Right lobe of liver (tissue), 6 donors: ENCODE data around the gene PRDM16. TPM values are rescaled to one million over a fixed set of nuclear protein-coding genes. Genes with fewer than 3 reads are reported as not detected.

Experiments
- ATAC-seq, 4 donors: fragments of 200-7000 bp; cut with Tn5 transposase; one replicate each; pipeline ENCODE4 v1.9.1; 2020; ENCODE audit warnings: mild to moderate bottlenecking in 4 of 4, moderate library complexity in 4 of 4
- DNase-seq, 3 donors: peaks; one replicate each; pipeline ENCODE4 v3.0.0-alpha.2; 2020
- H3K27ac ChIP-seq, 3 donors: fragments of 200-600 bp; one replicate each; pipeline ENCODE4 v1.8.0; 2022
- H3K27me3 ChIP-seq, 2 donors: fragments of 200-600 bp; one replicate each; pipeline ENCODE4 v1.8.0; 2022
- H3K36me3 ChIP-seq, 4 donors: fragments of 200-600 bp; sonication (generic) in 1 of 4; one replicate each; pipeline versions ENCODE4 v1.5.1 to v1.8.0; 2017 to 2022; ENCODE audit warnings: control low read depth in 1 of 4
- H3K4me1 ChIP-seq, 4 donors: fragments of 200-600 bp; sonication (generic) in 1 of 4; one replicate each; pipeline versions ENCODE4 v1.5.1 to v1.8.0; 2017 to 2022; ENCODE audit warnings: control low read depth in 1 of 4
- H3K4me3 ChIP-seq, 3 donors: fragments of 200-600 bp; one replicate each; pipeline ENCODE4 v1.8.0; 2022
- H3K9me3 ChIP-seq, 4 donors: fragments of 200-600 bp; sonication (generic) in 1 of 4; one replicate each; pipeline versions ENCODE4 v1.5.1 to v1.8.0; 2017 to 2022; ENCODE audit warnings: control low read depth in 1 of 4
- CTCF ChIP-seq, 4 donors: fragments of 200-600 bp in 3 of 4; fragments of 450-650 bp in 1 of 4; IDR thresholded peaks; one replicate each; pipeline versions ENCODE4 v1.5.1 to v1.8.0; 2016 to 2022; ENCODE audit warnings: antibody characterized with exemption in 4 of 4, mild to moderate bottlenecking in 2 of 4
- POLR2A ChIP-seq: fragments of 450-650 bp; IDR thresholded peaks from one replicate; pipeline ENCODE4 v1.6.1; 2017; ENCODE audit warnings: antibody characterized with exemption, mild to moderate bottlenecking
- WGBS: methylation state at CpG from one replicate; pipeline ENCODE4 v1.1.6; 2018; ENCODE audit warnings: low coverage, low lambda C conversion rate; ENCODE audit not compliant: insufficient coverage; ENCODE audit errors: missing lambda C conversion rate; 5-methylcytosine and 5-hydroxymethylcytosine counted together
- intact Hi-C, 2 donors: fragments of 100-400 bp; cut with DNase I; formaldehyde crosslinking; loops; one replicate each; pipeline versions ENCODE4 v1.11.2 to v1.14.1; 2022
- long read RNA-seq: library from polyadenylated mRNA; unstranded; transcript quantifications from one replicate; pipeline ENCODE4 v2.0.0, GENCODE V29; 2019
- total RNA-seq, 6 experiments: library from RNA; depleted of rRNA in 2 of 6; stranded (reverse); fragments of >200 nt in 2 of 6; fragmentation: NEBNext Ultra II Directional in 3 of 6; extraction: Animal tissue kit (Norgen Biotek cat#: 25700) in 3 of 6; gene quantifications; one replicate each; pipeline versions ENCODE4 v1.1.0 to v1.2.4, GENCODE V29; 2016 to 2023
- donor health status: DM: no; HTN: yes; CAD: no.
- donor health status: DM: no; HTN: no; CAD: no.
- donor health status: DM: no; HTN: no; CAD: no.
- donor health status: DM: no; HTN: yes; CAD: no.
- donor health status: DM: no; HTN: yes; CAD: no.

The PRDM16 gene
- under 1 TPM; 0.06 to 0.75 (median 0.28) TPM for total RNA-seq
- long read RNA-seq: 0 reads

GRCh38 chr1:3068564-3069431, at the start of gene PRDM16:
Gene PRDM16 (plus strand): TSS chr1:3069203. CDS start chr1:3069260, 57 bp downstream.
- ATAC-seq (no peak), DNase-seq (peak in 2 of 3 donors; percentile 26 to 53)
- peak within 1 kb of the TSS; percentile 62 to 65 (median 63) for H3K4me3 ChIP-seq
- H3K36me3 ChIP-seq: no peaks in the 10 kb centered on the region
- H3K4me1 ChIP-seq: peaks cover 0 to 17% (median under 1%) of the 10 kb centered on the region in 4 donors
- no peak within 1 kb of the TSS for H3K27ac ChIP-seq
- no peak for TF ChIP-seq POLR2A
- TF ChIP-seq CTCF (IDR thresholded peaks at IDR 0.05): no peak
- H3K9me3 ChIP-seq: no peaks in the 10 kb centered on the region
- peaks cover 0 to 35% of the 10 kb centered on the region in 2 donors for H3K27me3 ChIP-seq
- WGBS: 2% methylated on average over 43 of the region's 106 CpGs
- intact Hi-C loops: loop anchor here in 1 of 2 donors (5.0 kb wide), 1 partner anchor 214 kb away; no protein-coding TSS in a partner anchor

- Histone ChIP-seq H3K4me1 (no peaks in the 10 kb centered on the region), H3K9me3 (no peaks in the 10 kb centered on the region), H3K27me3 (no peaks in the 10 kb centered on the region), H3K27ac (no peak overlapping the region), H3K36me3 (no peaks in the 10 kb centered on the region), H3K4me3 (no peak overlapping the region)
- DNase-seq: peak in 1 of 3 donors; percentile 33
- intact Hi-C loops: loop anchor here in 1 of 2 donors (5.0 kb wide), 1 partner anchor 393 kb away; no protein-coding TSS in a partner anchor
- no peak for ATAC-seq
- WGBS: no CpG with 5 or more reads among the region's 24 CpGs
- TF ChIP-seq CTCF (IDR thresholded peaks at IDR 0.05): no peak
- TF ChIP-seq POLR2A: no peak
Measured at GRCh38 chr1:3019516-3020051, 49.4 kb upstream of the PRDM16 start.

- DNase-seq (peak in 1 of 3 donors; percentile 29), ATAC-seq (no peak)
- Histone ChIP-seq H3K4me3 (no peak overlapping the region), H3K27ac (no peak overlapping the region), H3K27me3 (no peaks in the 10 kb centered on the region), H3K36me3 (no peaks in the 10 kb centered on the region), H3K4me1 (no peaks in the 10 kb centered on the region), H3K9me3 (no peaks in the 10 kb centered on the region)
- TF ChIP-seq POLR2A (no peak), CTCF (IDR thresholded peaks at IDR 0.05) (no peak)
- WGBS: 82% methylated on average over 8 of the region's 12 CpGs
- intact Hi-C loops: no loop called here
Measured at GRCh38 chr1:3020263-3020909, 48.6 kb upstream of the PRDM16 start.

GRCh38 chr1:3021233-3021671, 47.8 kb upstream of the PRDM16 start, which contains the start of gene ACTRT2:
Gene ACTRT2 (plus strand): TSS chr1:3021467. CDS start chr1:3021687, 220 bp downstream.
- Histone ChIP-seq H3K27me3 (no peaks in the 10 kb centered on the region), H3K36me3 (no peaks in the 10 kb centered on the region), H3K4me3 (no peak within 1 kb of the TSS), H3K27ac (no peak within 1 kb of the TSS), H3K9me3 (no peaks in the 10 kb centered on the region), H3K4me1 (no peaks in the 10 kb centered on the region)
- WGBS: 36% methylated on average over 2 of the region's 8 CpGs
- TF ChIP-seq CTCF (IDR thresholded peaks at IDR 0.05) (no peak), POLR2A (no peak)
- ATAC-seq (no peak), DNase-seq (peak in 1 of 3 donors; percentile 48)
- intact Hi-C loops: no loop called here
